ENCODE measurements around the gene MAGI3.
A peak's percentile ranks its signal among the peaks of the same experiment; 100 is the strongest.
"Not testable (repeated sequence)": the region's sequence is repeated elsewhere in the genome, so short reads cannot be mapped to it uniquely, and the experiment has no call there.

Gene MAGI3

DNA sequence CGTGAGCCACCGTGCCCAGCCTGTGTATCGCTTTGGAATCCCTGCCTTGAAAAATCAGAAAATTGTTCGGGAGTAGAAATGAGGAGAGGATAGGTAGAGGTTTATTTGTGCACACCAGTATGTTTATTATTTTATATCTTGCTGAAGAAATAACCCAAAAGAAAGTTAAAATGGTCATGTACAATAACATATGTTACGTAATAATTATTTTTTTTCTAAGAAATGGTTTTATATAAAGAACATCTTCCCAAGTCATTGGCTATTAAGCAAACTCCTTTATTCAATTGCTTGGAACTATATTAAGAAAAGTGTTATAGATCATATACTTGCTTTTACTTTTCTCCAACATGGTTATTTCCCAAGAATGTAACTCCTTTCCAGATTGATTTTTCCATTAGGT is 197.2 kb downstream of the MAGI3 start:
- Histone ChIP-seq H3K9me3 (no peaks in the 10 kb centered on the region), H3K27me3 (no peaks in the 10 kb centered on the region), H3K4me3 (ENCODE audit: low read depth, low read length) (no peak overlapping the region), H3K36me3 (peaks cover 9% of the 10 kb centered on the region), H3K4me1 (no peaks in the 10 kb centered on the region; the same call in 1 of the 2 replicates)
- no peak for DNase-seq
- TF ChIP-seq CTCF (IDR thresholded peaks at IDR 0.05; ENCODE audit: low read depth, low read length), result no peak

- no peak for TF ChIP-seq CTCF (IDR thresholded peaks at IDR 0.05; ENCODE audit: low read depth, low read length)
- H3K36me3 ChIP-seq, result peaks cover 27% of the 10 kb centered on the region
- H3K4me3 ChIP-seq (ENCODE audit: low read depth, low read length), result no peak overlapping the region
- H3K27me3 ChIP-seq, result no peaks in the 10 kb centered on the region
- H3K9me3 ChIP-seq, result no peaks in the 10 kb centered on the region
- peaks cover 4% of the 10 kb centered on the region for H3K4me1 ChIP-seq
- DNase-seq, result no peak
These were observed 201.9 kb downstream of the MAGI3 start for GRCh38 chr1:113592230-113592629.

GRCh38 chr1:113593550-113594297 is 203.4 kb downstream of the MAGI3 start:
- no peaks in the 10 kb centered on the region for H3K27me3 ChIP-seq
- H3K36me3 ChIP-seq, result peaks cover 37% of the 10 kb centered on the region
- H3K4me1 ChIP-seq, result peaks cover 4% of the 10 kb centered on the region
- no peak for DNase-seq
- TF ChIP-seq CTCF (IDR thresholded peaks at IDR 0.05; ENCODE audit: low read depth, low read length), result no peak
- H3K4me3 ChIP-seq (ENCODE audit: low read depth, low read length), result peak overlapping the region; percentile 42
- H3K9me3 ChIP-seq, result no peaks in the 10 kb centered on the region

- not testable (repeated sequence) for DNase-seq; H3K36me3 ChIP-seq; H3K27me3 ChIP-seq; H3K4me3 ChIP-seq (ENCODE audit: low read depth, low read length); H3K9me3 ChIP-seq; H3K4me1 ChIP-seq
These were observed 214.2 kb downstream of the MAGI3 start for GRCh38 chr1:113604466-113604865.

DNA sequence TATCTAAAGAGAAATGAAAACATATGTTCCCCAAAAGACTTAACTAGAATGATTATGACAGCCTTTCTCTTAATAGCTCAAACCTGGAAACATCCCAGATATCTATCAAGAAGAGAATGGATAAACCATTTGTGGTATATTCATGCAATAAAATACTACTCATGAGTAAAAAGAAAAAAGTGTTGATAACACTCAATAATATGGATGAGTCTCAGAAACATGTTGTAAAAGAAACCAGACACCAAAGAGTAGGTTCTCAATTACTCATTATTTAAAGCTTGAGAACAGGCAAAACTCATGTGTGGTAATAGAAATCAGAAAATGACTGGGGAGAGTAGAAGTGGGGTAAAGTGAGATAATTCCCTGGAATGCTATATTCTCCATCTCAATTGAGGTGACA is 214.8 kb downstream of the MAGI3 start:
- Histone ChIP-seq H3K27me3 (no peaks in the 10 kb centered on the region), H3K4me3 (ENCODE audit: low read depth, low read length) (no peak overlapping the region), H3K4me1 (no peaks in the 10 kb centered on the region), H3K9me3 (no peaks in the 10 kb centered on the region), H3K36me3 (peaks cover 3% of the 10 kb centered on the region; the same call in 1 of the 2 replicates)
- no peak for DNase-seq
- TF ChIP-seq CTCF (IDR thresholded peaks at IDR 0.05; ENCODE audit: low read depth, low read length), result no peak

GRCh38 chr1:113608399-113608798 is 218.1 kb downstream of the MAGI3 start:
- H3K4me3 ChIP-seq (ENCODE audit: low read depth, low read length), result no peak overlapping the region
- no peak for DNase-seq
- no peaks in the 10 kb centered on the region for H3K4me1 ChIP-seq
- H3K36me3 ChIP-seq, result peaks cover 12% of the 10 kb centered on the region
- H3K27me3 ChIP-seq, result no peaks in the 10 kb centered on the region
- no peaks in the 10 kb centered on the region for H3K9me3 ChIP-seq
- no peak for TF ChIP-seq CTCF (IDR thresholded peaks at IDR 0.05; ENCODE audit: low read depth, low read length)
